SK-N-SH (cell line): ENCODE data around the gene EXOSC2. TPM values are rescaled to one million over a fixed set of nuclear protein-coding genes. Genes with fewer than 3 reads are reported as not detected.

Experiments
- CTCF ChIA-PET: fragments of 300-600, 350-600 bp; formaldehyde crosslinking; extraction: SDS; loops from one replicate; lab custom pipeline; 2021; lab: Yijun Ruan, JAX
- POLR2A ChIA-PET: fragments of 350-600 bp; sonication (Branson Sonifier 250); formaldehyde crosslinking; extraction: SDS; loops from one replicate; lab custom pipeline; 2020; ENCODE audit warnings: antibody characterized with exemption, inconsistent platforms; lab: Yijun Ruan, JAX
- DNase-seq: peaks from one replicate; pipeline ENCODE4 v3.0.0; 2012
- H2AFZ ChIP-seq: fragments of 200-600 bp; sonication (generic); 2 replicates; pipeline ENCODE4 v1.8.1; 2016; ENCODE audit warnings: antibody characterized with exemption, mild to moderate bottlenecking, low read depth
- H3F3A ChIP-seq: fragments of 200-600 bp; sonication (generic); replicated peaks from 2 replicates; pipeline ENCODE3; 2016; ENCODE audit warnings: antibody characterized with exemption, mild to moderate bottlenecking; ENCODE audit not compliant: insufficient read depth
- H3K27ac ChIP-seq, 2 experiments: fragments of 200-500 bp in 1 of 2; fragments of 200-600 bp in 1 of 2; sonication (Bioruptor generic) in 1 of 2; sonication (generic), shearing (Covaris generic) in 1 of 2; 2 replicates each; pipeline versions ENCODE4 v1.5.1 to v1.6.1; 2014 to 2016; ENCODE audit warnings: low read depth in 2 of 2, inconsistent platforms in 1 of 2, low read length in 1 of 2, mild to moderate bottlenecking in 1 of 2, mixed read lengths in 1 of 2
- H3K27me3 ChIP-seq: fragments of 200-600 bp; sonication (generic), shearing (Covaris generic); 2 replicates; pipeline ENCODE4 v1.6.1; 2016; ENCODE audit warnings: mixed run types; ENCODE audit not compliant: insufficient read depth
- H3K36me3 ChIP-seq, 2 experiments: fragments of 200-500 bp in 1 of 2; fragments of 200-600 bp in 1 of 2; sonication (Bioruptor generic) in 1 of 2; sonication (generic) in 1 of 2; replicated peaks in 1 of 2; 2 replicates each; pipeline versions ENCODE3 to v1.5.1; 2014 to 2016; ENCODE audit warnings: low read length in 1 of 2, mild to moderate bottlenecking in 1 of 2; ENCODE audit not compliant: insufficient read depth in 2 of 2, control insufficient read depth in 1 of 2
- H3K4me1 ChIP-seq, 2 experiments: fragments of 200-500 bp in 1 of 2; fragments of 200-600 bp in 1 of 2; sonication (Bioruptor generic) in 1 of 2; sonication (generic), shearing (Covaris generic) in 1 of 2; 2 replicates each; pipeline versions ENCODE4 v1.5.1 to v1.6.1; 2014 to 2016; ENCODE audit warnings: low read depth in 1 of 2, low read length in 1 of 2, mixed run types in 1 of 2; ENCODE audit not compliant: insufficient read depth in 2 of 2, control insufficient read depth in 1 of 2
- H3K4me2 ChIP-seq: fragments of 200-600 bp; sonication (generic), shearing (Covaris generic); 2 replicates; pipeline ENCODE4 v1.6.1; 2017; ENCODE audit warnings: mixed run types
- H3K4me3 ChIP-seq, 2 experiments: fragments of 200-500 bp in 1 of 2; fragments of 200-600 bp in 1 of 2; sonication (Bioruptor generic) in 1 of 2; sonication (generic), shearing (Covaris generic) in 1 of 2; 2 replicates each; pipeline versions ENCODE4 v1.5.1 to v1.8.1; 2014 to 2016; ENCODE audit warnings: low read depth in 2 of 2, inconsistent platforms in 1 of 2, low read length in 1 of 2, mild to moderate bottlenecking in 1 of 2, mixed read lengths in 1 of 2, moderate library complexity in 1 of 2
- H3K79me2 ChIP-seq: fragments of 200-600 bp; sonication (generic); 2 replicates; pipeline ENCODE4 v1.8.1; 2017; ENCODE audit warnings: mild to moderate bottlenecking; ENCODE audit not compliant: insufficient read depth
- H3K9ac ChIP-seq: fragments of 200-600 bp; sonication (generic); 2 replicates; pipeline ENCODE4 v1.6.1; 2017; ENCODE audit warnings: mixed run types
- H3K9me2 ChIP-seq: fragments of 200-600 bp; sonication (generic); 2 replicates; pipeline ENCODE4 v1.6.1; 2017; ENCODE audit warnings: mixed run types
- H3K9me3 ChIP-seq: fragments of 200-600 bp; sonication (generic); 2 replicates; pipeline ENCODE4 v1.6.1; 2017; ENCODE audit warnings: mixed run types, mild to moderate bottlenecking, moderate library complexity
- H4K20me1 ChIP-seq: fragments of 200-600 bp; sonication (generic); 2 replicates; pipeline ENCODE4 v1.6.1; 2017; ENCODE audit warnings: mild to moderate bottlenecking, mixed run types; ENCODE audit not compliant: insufficient read depth
- EZH2phosphoT487 ChIP-seq: fragments of 200-600 bp; sonication (generic); IDR thresholded peaks from 2 replicates; pipeline ENCODE4 v1.6.1; 2017; ENCODE audit warnings: low read depth, mixed run types, mild to moderate bottlenecking, antibody characterized with exemption, moderate library complexity, borderline replicate concordance
- FOSL2 ChIP-seq: IDR thresholded peaks from 2 replicates; pipeline ENCODE4 v1.4.0; 2012; ENCODE audit warnings: low read depth, mild to moderate bottlenecking, moderate library complexity, borderline replicate concordance
- JUND ChIP-seq: IDR thresholded peaks from 2 replicates; pipeline ENCODE4 v1.4.0; 2012
- NRF1 ChIP-seq: IDR thresholded peaks from 2 replicates; pipeline ENCODE4 v1.6.1; 2012; ENCODE audit warnings: low read depth, mild to moderate bottlenecking, low read length
- RXRA ChIP-seq: IDR thresholded peaks from 2 replicates; pipeline ENCODE4 v1.4.0; 2012; ENCODE audit warnings: low read depth, mild to moderate bottlenecking, borderline replicate concordance
- SMC3 ChIP-seq: IDR thresholded peaks from 2 replicates; pipeline ENCODE4 v1.6.1; 2012; ENCODE audit warnings: low read depth, low read length, improper control_type of control experiment
- TEAD4 ChIP-seq: IDR thresholded peaks from 2 replicates; pipeline ENCODE4 v1.4.0; 2012; ENCODE audit warnings: mild to moderate bottlenecking, borderline replicate concordance; ENCODE audit not compliant: insufficient read depth
- WGBS: methylation state at CpG from one replicate; pipeline ENCODE4 v1.1.6; 2017; ENCODE audit warnings: low lambda C conversion rate; 5-methylcytosine and 5-hydroxymethylcytosine counted together
- polyA plus RNA-seq, 3 experiments: library from polyadenylated mRNA; depleted of rRNA; stranded (reverse); fragments of >200 nt; gene quantifications; 2 replicates each; pipeline ENCODE4 v1.2.3, GENCODE V29; 2012
- TF ChIP-seq, protein P1 (sequence below): IDR thresholded peaks from 2 replicates; pipeline ENCODE4 v1.6.1; 2012; ENCODE audit warnings: mild to moderate bottlenecking, low read depth, low read length, moderate library complexity
- TF ChIP-seq, protein P2 (sequence below): fragments of 150-350 bp; IDR thresholded peaks from 2 replicates; pipeline ENCODE4 v1.6.1; 2016; ENCODE audit warnings: mild to moderate bottlenecking, low read depth, low read length

EXOSC2 gene
- polyA plus RNA-seq, 1 of the 3 experiments (the other 2 are of a cell fraction), result 28.7 TPM

DNA sequence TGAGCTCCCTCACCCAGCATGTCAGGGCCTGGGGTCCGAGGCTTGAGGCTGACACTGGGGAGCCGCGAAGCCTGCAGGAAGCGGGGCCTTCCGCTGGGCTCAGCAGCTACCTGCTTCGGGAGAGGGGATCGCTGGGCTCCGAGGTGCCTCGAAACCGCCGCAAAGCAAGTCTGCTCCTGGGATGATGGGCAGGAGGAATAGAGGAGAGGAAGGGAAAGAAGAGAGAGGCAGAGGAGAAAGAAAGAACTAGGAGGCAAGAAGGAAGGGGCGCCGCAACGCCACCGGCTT is 30.7 kb upstream of the EXOSC2 start:
- no peaks in the 10 kb centered on the region for H3K9me2 ChIP-seq
- peaks cover 0 to 3% of the 10 kb centered on the region in 2 experiments; a peak in 1 of 4 replicates for H3K4me1 ChIP-seq
- WGBS, result 18% methylated on average over 10 of the region's 15 CpGs
- DNase-seq, result peak; percentile 64
- no peak overlapping the region for H3K9ac ChIP-seq
- H3K79me2 ChIP-seq, result no peaks in the 10 kb centered on the region
- no peak overlapping the region for H3K4me3 ChIP-seq
- H3K9me3 ChIP-seq, result no peaks in the 10 kb centered on the region
- H3K27ac ChIP-seq, result no peak overlapping the region
- TF ChIP-seq SMC3 (no peak), TEAD4 (no peak), RXRA (no peak)
- TF ChIP-seq, protein P1, sequence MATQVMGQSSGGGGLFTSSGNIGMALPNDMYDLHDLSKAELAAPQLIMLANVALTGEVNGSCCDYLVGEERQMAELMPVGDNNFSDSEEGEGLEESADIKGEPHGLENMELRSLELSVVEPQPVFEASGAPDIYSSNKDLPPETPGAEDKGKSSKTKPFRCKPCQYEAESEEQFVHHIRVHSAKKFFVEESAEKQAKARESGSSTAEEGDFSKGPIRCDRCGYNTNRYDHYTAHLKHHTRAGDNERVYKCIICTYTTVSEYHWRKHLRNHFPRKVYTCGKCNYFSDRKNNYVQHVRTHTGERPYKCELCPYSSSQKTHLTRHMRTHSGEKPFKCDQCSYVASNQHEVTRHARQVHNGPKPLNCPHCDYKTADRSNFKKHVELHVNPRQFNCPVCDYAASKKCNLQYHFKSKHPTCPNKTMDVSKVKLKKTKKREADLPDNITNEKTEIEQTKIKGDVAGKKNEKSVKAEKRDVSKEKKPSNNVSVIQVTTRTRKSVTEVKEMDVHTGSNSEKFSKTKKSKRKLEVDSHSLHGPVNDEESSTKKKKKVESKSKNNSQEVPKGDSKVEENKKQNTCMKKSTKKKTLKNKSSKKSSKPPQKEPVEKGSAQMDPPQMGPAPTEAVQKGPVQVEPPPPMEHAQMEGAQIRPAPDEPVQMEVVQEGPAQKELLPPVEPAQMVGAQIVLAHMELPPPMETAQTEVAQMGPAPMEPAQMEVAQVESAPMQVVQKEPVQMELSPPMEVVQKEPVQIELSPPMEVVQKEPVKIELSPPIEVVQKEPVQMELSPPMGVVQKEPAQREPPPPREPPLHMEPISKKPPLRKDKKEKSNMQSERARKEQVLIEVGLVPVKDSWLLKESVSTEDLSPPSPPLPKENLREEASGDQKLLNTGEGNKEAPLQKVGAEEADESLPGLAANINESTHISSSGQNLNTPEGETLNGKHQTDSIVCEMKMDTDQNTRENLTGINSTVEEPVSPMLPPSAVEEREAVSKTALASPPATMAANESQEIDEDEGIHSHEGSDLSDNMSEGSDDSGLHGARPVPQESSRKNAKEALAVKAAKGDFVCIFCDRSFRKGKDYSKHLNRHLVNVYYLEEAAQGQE, result no peak
- H4K20me1 ChIP-seq, result peaks cover 8% of the 10 kb centered on the region; the same call in 1 of the 2 replicates
- no peaks in the 10 kb centered on the region for H3K36me3 ChIP-seq
- H3F3A ChIP-seq, result no peaks in the 10 kb centered on the region
- POLR2A ChIA-PET, result no interaction called here
- H3K4me2 ChIP-seq, result no peak overlapping the region
- CTCF ChIA-PET, result interaction anchor here (0.7 to 2.0 kb wide), 7 partner anchors 10 to 209 kb away, joined by 3 to 13 read pairs (median 3); no protein-coding TSS in a partner anchor
- no peak overlapping the region for H2AFZ ChIP-seq
- peaks cover 92% of the 10 kb centered on the region for H3K27me3 ChIP-seq

DNA sequence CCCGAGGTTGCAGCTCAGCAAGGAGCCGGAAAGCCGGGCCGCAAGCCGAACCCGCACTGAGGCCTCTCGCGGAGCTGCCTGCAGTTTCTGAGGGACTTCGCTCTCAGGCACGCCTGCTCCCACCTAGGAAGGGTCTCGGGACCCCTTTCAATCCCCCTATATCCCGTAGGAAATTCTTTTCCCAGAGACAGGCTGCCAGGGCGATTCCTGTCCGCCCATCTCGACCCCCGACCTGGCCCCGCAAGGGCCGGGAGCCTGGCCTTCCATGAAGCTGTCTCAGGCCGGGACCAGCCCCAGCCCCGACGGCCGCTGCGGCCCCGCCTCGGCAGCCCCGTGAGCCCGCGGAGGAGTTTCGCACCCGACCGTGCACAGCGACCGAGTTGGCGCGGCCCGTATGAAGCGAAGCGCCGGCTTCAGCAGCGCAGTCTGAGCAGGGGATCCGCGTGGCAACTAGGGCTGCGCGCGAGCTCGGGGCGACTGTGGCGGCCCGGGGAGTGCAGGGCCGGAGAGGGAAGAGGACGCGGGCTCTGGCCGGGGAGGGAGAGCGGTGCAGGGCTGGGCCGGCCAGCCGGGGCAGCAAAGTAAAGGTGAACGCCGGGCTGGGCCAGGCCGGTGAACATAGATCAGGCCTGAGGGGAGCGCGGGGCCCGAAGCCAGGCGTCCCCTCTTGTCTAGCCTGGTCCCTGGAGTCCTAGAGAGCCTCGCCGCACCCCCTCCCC is 30.2 kb upstream of the EXOSC2 start:
- no peak overlapping the region for H2AFZ ChIP-seq

More for the DNA sequence above, 30.2 kb upstream of the EXOSC2 start:
- no peaks in the 10 kb centered on the region for H3F3A ChIP-seq
- H3K79me2 ChIP-seq, result no peaks in the 10 kb centered on the region
- H3K4me1 ChIP-seq, result peaks cover 0 to 3% of the 10 kb centered on the region in 2 experiments; a peak in 1 of 4 replicates
- no peak overlapping the region for H3K27ac ChIP-seq
- TF ChIP-seq JUND (no peak), FOSL2 (no peak), RXRA (no peak), EZH2phosphoT487 (peak; percentile 92), NRF1 (no peak)
- TF ChIP-seq, protein P2, sequence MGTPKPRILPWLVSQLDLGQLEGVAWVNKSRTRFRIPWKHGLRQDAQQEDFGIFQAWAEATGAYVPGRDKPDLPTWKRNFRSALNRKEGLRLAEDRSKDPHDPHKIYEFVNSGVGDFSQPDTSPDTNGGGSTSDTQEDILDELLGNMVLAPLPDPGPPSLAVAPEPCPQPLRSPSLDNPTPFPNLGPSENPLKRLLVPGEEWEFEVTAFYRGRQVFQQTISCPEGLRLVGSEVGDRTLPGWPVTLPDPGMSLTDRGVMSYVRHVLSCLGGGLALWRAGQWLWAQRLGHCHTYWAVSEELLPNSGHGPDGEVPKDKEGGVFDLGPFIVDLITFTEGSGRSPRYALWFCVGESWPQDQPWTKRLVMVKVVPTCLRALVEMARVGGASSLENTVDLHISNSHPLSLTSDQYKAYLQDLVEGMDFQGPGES, result no peak
- TF ChIP-seq, all 33 proteins: peak for 1
- ChIA-PET POLR2A (no interaction called here), CTCF (interaction anchor here (1.0 to 2.0 kb wide), 4 partner anchors 19 to 210 kb away, joined by 3 to 13 read pairs (median 8); no protein-coding TSS in a partner anchor)
- H3K27me3 ChIP-seq, result peaks cover 87% of the 10 kb centered on the region
- no peaks in the 10 kb centered on the region for H3K9me3 ChIP-seq
- H3K36me3 ChIP-seq, result no peaks in the 10 kb centered on the region
- 11% methylated on average over 35 of the region's 65 CpGs for WGBS
- peaks cover 8% of the 10 kb centered on the region; the same call in 1 of the 2 replicates for H4K20me1 ChIP-seq
- H3K4me2 ChIP-seq, result no peak overlapping the region
- H3K9me2 ChIP-seq, result no peaks in the 10 kb centered on the region
- DNase-seq, result peak; percentile 68
- H3K4me3 ChIP-seq, result no peak overlapping the region
- no peak overlapping the region for H3K9ac ChIP-seq
